ENCODE measurements around the gene HPSE2.

DNA sequence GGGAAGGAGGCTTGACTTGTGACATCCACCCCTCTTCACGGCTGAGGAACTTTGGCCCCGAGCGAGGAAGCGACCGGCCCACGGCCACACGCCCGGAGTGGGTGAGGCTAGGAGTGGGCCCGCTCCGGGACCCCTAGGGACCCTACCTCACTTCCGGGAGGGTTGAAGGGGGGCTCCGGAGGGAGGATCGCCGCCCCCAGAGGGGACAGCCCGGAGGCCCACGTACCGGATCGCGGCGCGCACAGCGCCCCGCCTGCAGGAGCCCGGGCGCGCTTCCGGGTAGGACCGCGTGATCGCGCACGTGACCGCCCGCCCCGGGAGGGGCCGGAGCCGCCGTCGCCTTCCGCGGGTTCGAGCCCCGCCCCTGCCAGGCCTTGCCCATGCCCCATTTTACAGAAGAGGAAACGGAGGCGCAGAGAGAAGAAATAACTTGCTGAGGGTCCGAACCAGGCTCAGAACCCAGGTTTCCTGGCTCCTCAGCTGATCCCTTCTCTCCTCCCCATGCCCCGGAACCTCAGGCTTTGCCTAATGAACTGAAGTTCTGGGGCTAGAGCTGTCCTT, 788.9 kb downstream of the HPSE2 start, which contains the start of gene HPS1:
- TF ChIP-seq, protein P1, sequence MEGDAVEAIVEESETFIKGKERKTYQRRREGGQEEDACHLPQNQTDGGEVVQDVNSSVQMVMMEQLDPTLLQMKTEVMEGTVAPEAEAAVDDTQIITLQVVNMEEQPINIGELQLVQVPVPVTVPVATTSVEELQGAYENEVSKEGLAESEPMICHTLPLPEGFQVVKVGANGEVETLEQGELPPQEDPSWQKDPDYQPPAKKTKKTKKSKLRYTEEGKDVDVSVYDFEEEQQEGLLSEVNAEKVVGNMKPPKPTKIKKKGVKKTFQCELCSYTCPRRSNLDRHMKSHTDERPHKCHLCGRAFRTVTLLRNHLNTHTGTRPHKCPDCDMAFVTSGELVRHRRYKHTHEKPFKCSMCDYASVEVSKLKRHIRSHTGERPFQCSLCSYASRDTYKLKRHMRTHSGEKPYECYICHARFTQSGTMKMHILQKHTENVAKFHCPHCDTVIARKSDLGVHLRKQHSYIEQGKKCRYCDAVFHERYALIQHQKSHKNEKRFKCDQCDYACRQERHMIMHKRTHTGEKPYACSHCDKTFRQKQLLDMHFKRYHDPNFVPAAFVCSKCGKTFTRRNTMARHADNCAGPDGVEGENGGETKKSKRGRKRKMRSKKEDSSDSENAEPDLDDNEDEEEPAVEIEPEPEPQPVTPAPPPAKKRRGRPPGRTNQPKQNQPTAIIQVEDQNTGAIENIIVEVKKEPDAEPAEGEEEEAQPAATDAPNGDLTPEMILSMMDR (IDR thresholded peaks at IDR 0.05), result no peak
- peak; percentile 58 to 85 for TF ChIP-seq POLR2A (IDR thresholded peaks at IDR 0.05)
